HG03108 (cell line): ENCODE data around the gene WDR90.

Experiments
- ATAC-seq: cut with Tn5 transposase; IDR thresholded peaks from one replicate; pipeline ENCODE4 v1.9.1; 2021; ENCODE audit warnings: moderate library complexity; ENCODE audit not compliant: unreplicated experiment

The WDR90 gene

DNA sequence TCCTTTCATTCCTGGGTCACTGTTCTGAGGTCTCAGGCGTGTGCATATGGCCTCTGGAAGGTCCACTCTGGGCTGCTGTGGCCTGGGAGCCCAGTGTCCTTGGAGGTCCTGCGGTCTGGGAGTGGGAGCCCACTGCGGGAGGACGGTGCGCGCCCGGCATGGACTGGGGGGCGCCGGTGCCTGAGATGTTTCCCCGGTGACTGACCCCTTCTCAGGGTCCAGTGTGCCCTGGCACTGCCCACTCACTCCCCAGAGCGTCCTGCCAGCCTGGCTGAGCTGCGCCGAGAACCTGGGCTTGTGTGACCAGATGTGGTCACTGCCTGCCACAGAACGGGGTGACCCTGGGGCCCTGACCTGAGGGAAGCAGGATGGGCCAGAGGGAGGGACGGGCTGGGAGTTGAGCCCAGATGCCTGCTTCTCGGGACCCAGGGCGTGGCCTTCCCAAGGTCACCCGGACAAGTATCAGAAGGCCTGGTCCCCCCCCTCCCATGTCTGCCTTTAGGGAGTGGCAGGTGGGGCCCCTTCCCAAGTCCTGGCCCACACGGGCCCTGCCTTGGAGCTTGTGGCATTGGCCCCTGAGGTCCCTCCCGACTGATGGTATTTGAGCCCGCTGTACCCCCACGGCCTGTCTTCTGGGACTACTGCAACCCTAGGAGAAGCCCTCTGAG is 25.2 kb downstream of the WDR90 start:
- ATAC-seq = no peak

GRCh38 chr16:674968-675883 is 26.1 kb downstream of the WDR90 start, which contains the start of gene RHBDL1:
TSS of gene RHBDL1 (plus strand) at chr16:675671. CDS start at chr16:675791, 120 bp downstream.
- ATAC-seq = no peak

DNA sequence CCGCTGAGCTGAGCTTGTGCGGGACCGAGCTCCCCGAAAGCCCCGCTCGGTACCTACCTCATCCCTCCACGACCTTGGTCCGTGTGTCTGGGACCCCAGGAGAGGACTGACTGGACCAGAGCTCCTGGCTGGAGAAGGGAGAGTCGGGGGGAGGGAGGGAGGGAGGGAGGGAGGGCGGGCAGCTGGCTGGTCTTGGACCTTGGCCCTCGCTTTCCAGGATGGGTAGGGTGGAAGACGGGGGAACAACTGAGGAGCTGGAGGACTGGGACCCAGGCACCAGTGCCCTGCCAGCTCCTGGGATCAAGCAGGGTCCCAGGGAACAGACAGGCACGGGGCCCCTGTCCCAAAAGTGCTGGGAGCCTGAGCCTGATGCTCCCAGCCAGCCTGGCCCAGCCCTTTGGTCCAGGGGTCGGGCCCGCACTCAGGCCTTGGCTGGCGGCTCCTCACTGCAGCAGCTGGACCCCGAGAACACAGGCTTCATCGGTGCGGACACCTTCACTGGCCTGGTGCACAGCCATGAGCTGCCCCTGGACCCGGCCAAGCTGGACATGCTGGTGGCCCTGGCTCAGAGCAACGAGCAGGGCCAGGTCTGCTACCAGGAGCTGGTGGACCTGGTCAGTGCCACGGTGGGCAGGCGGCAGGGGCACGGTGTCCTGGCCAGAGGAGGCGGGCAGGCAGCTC is 26.9 kb downstream of the WDR90 start:
- no peak for ATAC-seq

- ATAC-seq = no peak
Observed at GRCh38 chr16:676565-676902, 27.4 kb downstream of the WDR90 start.

GRCh38 chr16:676913-677312 is 27.7 kb downstream of the WDR90 start:
- no peak for ATAC-seq

- no peak for ATAC-seq
Observed at GRCh38 chr16:677316-678190, 28.4 kb downstream of the WDR90 start.

- ATAC-seq = no peak
Observed at GRCh38 chr16:678209-678857, 29.2 kb downstream of the WDR90 start.

- ATAC-seq = no peak
Observed at GRCh38 chr16:678858-679813, 30.0 kb downstream of the WDR90 start.

GRCh38 chr16:679814-680624 is 30.9 kb downstream of the WDR90 start, which contains the start of gene STUB1:
TSS of gene STUB1 (plus strand) at chr16:680410. CDS start at chr16:680526, 116 bp downstream.
- ATAC-seq = peak; percentile 31

- ATAC-seq = no peak
Observed at GRCh38 chr16:680625-680945, 31.4 kb downstream of the WDR90 start.

GRCh38 chr16:680967-681745 is 32.0 kb downstream of the WDR90 start:
- no peak for ATAC-seq

DNA sequence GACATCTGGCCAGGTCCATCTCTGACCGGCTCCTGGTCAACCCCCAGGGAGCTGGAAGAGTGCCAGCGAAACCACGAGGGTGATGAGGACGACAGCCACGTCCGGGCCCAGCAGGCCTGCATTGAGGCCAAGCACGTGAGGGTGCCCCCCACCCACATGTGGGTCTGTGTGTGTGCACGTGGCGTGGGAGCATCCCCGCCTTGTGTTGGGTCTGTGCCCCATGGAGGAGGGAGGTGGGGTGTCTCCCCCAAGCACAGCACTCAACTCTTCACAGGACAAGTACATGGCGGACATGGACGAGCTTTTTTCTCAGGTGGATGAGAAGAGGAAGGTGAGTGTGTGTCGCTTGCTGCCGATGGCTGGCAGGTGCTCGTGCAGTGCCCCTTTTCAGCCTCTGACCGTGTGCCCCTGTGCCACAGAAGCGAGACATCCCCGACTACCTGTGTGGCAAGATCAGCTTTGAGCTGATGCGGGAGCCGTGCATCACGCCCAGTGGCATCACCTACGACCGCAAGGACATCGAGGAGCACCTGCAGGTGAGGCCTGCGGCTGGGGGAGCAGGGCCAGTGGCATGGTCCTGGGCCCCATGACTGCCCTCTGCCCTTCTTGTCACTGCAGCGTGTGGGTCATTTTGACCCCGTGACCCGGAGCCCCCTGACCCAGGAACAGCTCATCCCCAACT is 32.7 kb downstream of the WDR90 start:
- no peak for ATAC-seq

DNA sequence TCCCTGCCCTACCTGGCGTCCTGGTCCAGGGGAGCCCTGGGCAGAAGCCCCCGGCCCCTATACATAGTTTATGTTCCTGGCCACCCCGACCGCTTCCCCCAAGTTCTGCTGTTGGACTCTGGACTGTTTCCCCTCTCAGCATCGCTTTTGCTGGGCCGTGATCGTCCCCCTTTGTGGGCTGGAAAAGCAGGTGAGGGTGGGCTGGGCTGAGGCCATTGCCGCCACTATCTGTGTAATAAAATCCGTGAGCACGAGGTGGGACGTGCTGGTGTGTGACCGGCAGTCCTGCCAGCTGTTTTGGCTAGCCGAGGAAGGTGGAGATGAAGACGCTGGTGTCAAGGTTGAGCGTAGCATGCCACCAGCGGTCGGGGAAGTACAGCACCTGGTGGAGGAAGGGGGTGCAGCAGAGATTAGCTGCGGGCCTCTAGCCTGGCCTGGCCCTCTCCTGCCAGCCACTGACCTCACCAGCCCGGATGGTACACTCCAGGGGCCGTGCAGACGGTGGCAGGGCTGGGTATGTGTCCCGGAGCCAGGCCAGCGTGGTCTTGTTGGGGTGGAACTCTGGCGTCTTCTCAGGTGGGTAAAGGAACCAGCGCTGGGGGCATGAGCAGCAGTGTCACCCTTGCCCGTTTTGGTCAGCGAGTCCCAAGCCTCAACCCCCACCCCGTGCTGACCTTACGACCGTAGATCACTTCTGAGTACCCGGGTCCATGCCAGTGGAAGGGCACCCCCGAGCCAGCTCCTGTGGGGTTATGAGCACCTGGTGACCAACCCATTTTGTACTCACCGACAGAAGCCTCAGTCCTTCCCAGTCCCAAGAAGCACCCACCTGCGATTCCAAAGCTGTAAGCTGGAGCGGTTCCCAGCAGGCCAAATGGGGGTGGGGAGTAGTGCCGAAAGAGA is 33.6 kb downstream of the WDR90 start:
- no peak for ATAC-seq

DNA sequence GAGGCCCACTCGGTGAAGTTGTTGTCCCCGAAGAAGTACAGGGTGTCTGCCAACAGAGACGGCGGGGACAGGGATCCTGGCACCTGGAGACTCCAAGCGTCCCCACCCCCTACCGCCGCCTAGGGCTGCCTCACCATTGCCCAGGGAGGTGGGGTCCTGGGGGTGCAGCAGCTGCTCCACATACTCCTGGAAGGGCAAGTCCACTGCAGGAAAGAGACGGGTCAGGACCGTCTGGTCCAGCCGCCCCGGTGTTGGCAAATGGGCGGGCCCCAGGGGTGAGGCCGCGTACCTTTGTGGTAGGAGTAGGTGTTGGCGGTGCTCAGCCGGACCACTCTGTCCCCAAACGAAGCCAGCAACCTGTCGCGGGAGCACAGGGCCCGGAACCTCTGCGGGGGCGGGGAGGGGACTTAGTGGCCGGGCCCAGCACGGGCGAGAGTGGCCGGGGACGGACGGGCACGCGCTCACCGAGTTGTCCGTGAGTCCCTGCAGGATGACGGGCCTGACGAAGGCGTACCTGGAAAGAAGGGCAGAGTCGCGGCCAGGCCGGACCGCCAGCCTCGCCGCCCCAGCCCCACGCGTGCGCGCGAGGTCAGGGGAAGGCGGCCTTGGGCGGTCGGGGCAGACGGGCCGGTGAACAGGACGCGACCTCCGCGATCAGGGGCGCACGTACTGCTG is 34.4 kb downstream of the WDR90 start:
- no peak for ATAC-seq

DNA sequence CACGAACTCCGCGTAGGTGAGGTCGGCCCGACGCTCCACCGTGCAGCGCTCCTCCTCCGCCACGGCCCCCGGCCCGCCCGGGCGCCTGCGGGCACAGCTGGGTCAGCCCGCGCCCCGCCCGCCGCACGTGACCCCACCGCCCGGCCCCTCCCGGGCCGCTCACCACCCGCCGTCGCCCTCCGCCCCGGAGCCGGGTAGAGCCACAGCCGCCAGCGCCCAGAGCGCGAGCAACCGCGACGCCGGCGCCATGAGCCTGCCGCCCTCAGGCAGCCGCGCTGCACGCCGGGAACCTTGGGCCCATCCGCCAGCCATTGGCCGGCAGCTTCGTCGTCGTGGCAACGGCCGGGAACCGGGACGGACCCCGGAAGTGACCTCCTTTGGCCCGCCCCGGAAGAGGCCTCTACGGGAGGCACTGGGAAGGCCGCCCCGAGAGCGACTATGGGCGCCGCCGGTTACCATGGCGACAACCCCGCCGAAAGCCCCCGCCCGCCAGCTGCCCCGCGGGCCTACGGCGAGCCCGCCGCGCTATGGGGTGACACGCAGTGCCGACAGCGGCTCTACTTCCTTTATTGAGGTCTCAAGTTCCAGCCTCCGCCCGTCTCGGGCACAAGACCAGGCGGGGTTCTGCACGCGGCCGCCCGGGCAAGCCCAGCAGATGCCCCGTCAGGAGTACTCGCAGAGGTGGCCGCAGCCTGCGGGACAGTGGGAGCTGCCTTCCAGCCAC is 35.1 kb downstream of the WDR90 start, which contains the start of gene JMJD8:
TSS of gene JMJD8 (minus strand) at position 264 of the 724 bp plus-strand sequence. CDS start at position 249, 15 bp downstream.
- ATAC-seq = peak; percentile 64
